Hepatocyte (in vitro differentiated cells): Measurements from ENCODE around the gene ACTR3C. TPM values are rescaled to one million over a fixed set of nuclear protein-coding genes. Genes with fewer than 3 reads are reported as not detected.

ENCODE experiments used
- DNase-seq: peaks from one replicate; pipeline ENCODE4 v3.0.0-alpha.2; 2016; ENCODE audit warnings: low spot score
- H2AFZ ChIP-seq: fragments of 200-600 bp; sonication (generic); 2 replicates; pipeline ENCODE4 v1.6.0; 2016; ENCODE audit warnings: antibody characterized with exemption, mild to moderate bottlenecking
- H3K27ac ChIP-seq: fragments of 200-600 bp; sonication (generic); 2 replicates; pipeline ENCODE4 v1.5.1; 2016; ENCODE audit warnings: mild to moderate bottlenecking
- H3K27me3 ChIP-seq: fragments of 200-600 bp; sonication (generic); 2 replicates; pipeline ENCODE4 v1.6.1; 2016
- H3K36me3 ChIP-seq: fragments of 200-600 bp; sonication (generic); replicated peaks from 2 replicates; pipeline ENCODE4 v1.5.1; 2016; ENCODE audit warnings: low read depth; ENCODE audit not compliant: insufficient read depth
- H3K4me1 ChIP-seq: fragments of 200-600 bp; sonication (generic); 2 replicates; pipeline ENCODE4 v1.5.1; 2016; ENCODE audit warnings: mild to moderate bottlenecking, moderate library complexity; ENCODE audit not compliant: insufficient read depth
- H3K4me2 ChIP-seq: fragments of 200-600 bp; sonication (generic); 2 replicates; pipeline ENCODE4 v1.6.0; 2016
- H3K4me3 ChIP-seq: fragments of 200-600 bp; sonication (generic); 2 replicates; pipeline ENCODE4 v1.5.1; 2016; ENCODE audit warnings: mild to moderate bottlenecking
- H3K79me2 ChIP-seq: fragments of 200-600 bp; sonication (generic); 2 replicates; pipeline ENCODE4 v1.6.0; 2017; ENCODE audit warnings: mild to moderate bottlenecking
- H3K9me2 ChIP-seq: fragments of 200-600 bp; sonication (generic); replicated peaks from 2 replicates; pipeline ENCODE4 v1.6.0; 2017; ENCODE audit warnings: mild to moderate bottlenecking; ENCODE audit not compliant: insufficient read depth
- H3K9me3 ChIP-seq: fragments of 200-600 bp; sonication (generic); 2 replicates; pipeline ENCODE4 v1.5.1; 2016; ENCODE audit warnings: low read depth, mild to moderate bottlenecking
- H4K20me1 ChIP-seq: fragments of 200-600 bp; sonication (generic); 2 replicates; pipeline ENCODE4 v1.6.0; 2016; ENCODE audit warnings: mild to moderate bottlenecking; ENCODE audit not compliant: insufficient read depth, poor library complexity, severe bottlenecking
- CTCF ChIP-seq: fragments of 200-600 bp; sonication (generic); IDR thresholded peaks from 2 replicates; pipeline ENCODE4 v1.5.1; 2016; ENCODE audit warnings: antibody characterized with exemption, mild to moderate bottlenecking; ENCODE audit not compliant: poor library complexity
- EZH2 ChIP-seq: fragments of 200-600 bp; sonication (generic); IDR thresholded peaks from 2 replicates; pipeline ENCODE4 v1.6.1; 2016; ENCODE audit warnings: antibody characterized with exemption, mild to moderate bottlenecking, borderline replicate concordance
- EZH2phosphoT487 ChIP-seq: fragments of 200-600 bp; sonication (generic); IDR thresholded peaks from one replicate; pipeline ENCODE4 v1.6.1; 2018; ENCODE audit warnings: antibody characterized with exemption, mild to moderate bottlenecking, low read depth, moderate library complexity; ENCODE audit not compliant: unreplicated experiment, severe bottlenecking
- WGBS: methylation state at CpG from one replicate; pipeline ENCODE4 v1.1.6; 2016; ENCODE audit warnings: low lambda C conversion rate; ENCODE audit errors: missing lambda C conversion rate; 5-methylcytosine and 5-hydroxymethylcytosine counted together
- polyA plus RNA-seq: library from polyadenylated mRNA; unstranded; fragments of >200 nt; fragmentation: Nextera tagmentation; extraction: Ambion mirVana; gene quantifications from 2 replicates; pipeline ENCODE4 v1.2.1, GENCODE V29; 2016
- total RNA-seq: library from RNA; depleted of rRNA; stranded (reverse); fragments of >200 nt; gene quantifications from 2 replicates; pipeline ENCODE4 v1.2.3, GENCODE V29; 2014

The ACTR3C gene
- total and polyA plus RNA-seq, 2 experiments from 2014 or later = 7.8 to 18.6 TPM

- no peaks in the 10 kb centered on the region for H3K9me2 ChIP-seq
- no peak for TF ChIP-seq CTCF
- TF ChIP-seq EZH2 = no peak
- TF ChIP-seq EZH2phosphoT487 = no peak
- H3K4me2 ChIP-seq = peak overlapping the region; percentile 89
- no peak for DNase-seq
- H2AFZ ChIP-seq = no peak overlapping the region
- H3K4me3 ChIP-seq = no peak overlapping the region
- peaks cover 20% of the 10 kb centered on the region for H3K4me1 ChIP-seq
- H3K27ac ChIP-seq = no peak overlapping the region
- H4K20me1 ChIP-seq = no peaks in the 10 kb centered on the region
- 84% methylated on average over 9 of the region's 9 CpGs for WGBS
- H3K9me3 ChIP-seq = no peaks in the 10 kb centered on the region
- no peaks in the 10 kb centered on the region for H3K36me3 ChIP-seq
- H3K79me2 ChIP-seq = no peaks in the 10 kb centered on the region
- peaks cover 22% of the 10 kb centered on the region for H3K27me3 ChIP-seq
Measured at GRCh38 chr7:150342121-150342408, 18.7 kb upstream of the ACTR3C start.

GRCh38 chr7:150341263-150342120 is 18.1 kb upstream of the ACTR3C start, which contains the start of gene RARRES2:
Gene RARRES2 (minus strand): TSS chr7:150341629. CDS start chr7:150340609, 1,020 bp downstream.
- Histone ChIP-seq H3K9me3 (no peaks in the 10 kb centered on the region), H3K27ac (no peak within 1 kb of the TSS), H3K9me2 (no peaks in the 10 kb centered on the region), H3K4me3 (peak within 1 kb of the TSS; percentile 20), H3K4me2 (peak within 1 kb of the TSS; percentile 89), H3K27me3 (peaks cover 22% of the 10 kb centered on the region), H2AFZ (peak within 1 kb of the TSS; percentile 52), H4K20me1 (no peaks in the 10 kb centered on the region), H3K4me1 (peaks cover 20% of the 10 kb centered on the region), H3K79me2 (no peaks in the 10 kb centered on the region), H3K36me3 (no peaks in the 10 kb centered on the region)
- TF ChIP-seq EZH2phosphoT487 (no peak), EZH2 (no peak), CTCF (no peak)
- DNase-seq = peak; percentile 44
- WGBS = 8% methylated on average over 33 of the region's 49 CpGs

- no peak for DNase-seq
- peaks cover 22% of the 10 kb centered on the region for H3K27me3 ChIP-seq
- TF ChIP-seq CTCF (no peak), EZH2 (peak; percentile 39)
- 6% methylated on average over 23 of the region's 29 CpGs for WGBS
- no peak overlapping the region for H3K27ac ChIP-seq
- H3K79me2 ChIP-seq = no peaks in the 10 kb centered on the region
- no peaks in the 10 kb centered on the region for H3K36me3 ChIP-seq
- peak overlapping the region; percentile 52 for H2AFZ ChIP-seq
- no peaks in the 10 kb centered on the region for H3K9me2 ChIP-seq
- peak overlapping the region; percentile 89 for H3K4me2 ChIP-seq
- peak overlapping the region; percentile 20 for H3K4me3 ChIP-seq
- H4K20me1 ChIP-seq = no peaks in the 10 kb centered on the region
- no peaks in the 10 kb centered on the region for H3K9me3 ChIP-seq
- peaks cover 20% of the 10 kb centered on the region for H3K4me1 ChIP-seq
Measured at GRCh38 chr7:150340875-150341262, 17.5 kb upstream of the ACTR3C start.
